Sigmoid colon (tissue), 7 donors: ENCODE data around the gene YIPF7. TPM values are rescaled to one million over a fixed set of nuclear protein-coding genes. Genes with fewer than 3 reads are reported as not detected.

ENCODE experiments used
- DNase-seq: peaks from one replicate; pipeline ENCODE4 v3.0.0-alpha.2; 2019
- H3K27ac ChIP-seq, 4 donors: fragments of 200-600 bp; sonication (generic); one replicate each; pipeline ENCODE4 v1.5.1; 2016 to 2019; ENCODE audit warnings: mild to moderate bottlenecking in 1 of 4
- H3K27me3 ChIP-seq, 3 donors: fragments of 200-600 bp; sonication (generic); one replicate each; pipeline ENCODE4 v1.5.1; 2019; ENCODE audit warnings: mild to moderate bottlenecking in 1 of 3
- H3K36me3 ChIP-seq, 4 donors: fragments of 200-600 bp; sonication (generic); one replicate each; pipeline ENCODE4 v1.5.1; 2016 to 2019
- H3K4me1 ChIP-seq, 4 donors: fragments of 200-600 bp; sonication (generic); one replicate each; pipeline ENCODE4 v1.5.1; 2017 to 2019
- H3K4me3 ChIP-seq, 4 donors: fragments of 200-600 bp; sonication (generic); one replicate each; pipeline ENCODE4 v1.5.1; 2017 to 2019; ENCODE audit warnings: mild to moderate bottlenecking in 2 of 4, moderate library complexity in 1 of 4
- H3K9me3 ChIP-seq, 4 donors: fragments of 200-600 bp in 3 of 4; sonication (generic) in 3 of 4; one replicate each; pipeline versions ENCODE4 v1.5.1 to v1.6.1; 2013 to 2019
- EP300 ChIP-seq, 4 donors: sonication (generic); formaldehyde crosslinking; IDR thresholded peaks; one replicate each; pipeline ENCODE4 v1.6.1; 2017; ENCODE audit warnings: antibody characterized with exemption in 4 of 4
- POLR2A ChIP-seq, 2 donors: fragments of 450-650 bp; IDR thresholded peaks; one replicate each; pipeline ENCODE4 v1.6.1; 2016; ENCODE audit warnings: antibody characterized with exemption in 2 of 2, mild to moderate bottlenecking in 2 of 2, moderate library complexity in 2 of 2
- POLR2AphosphoS5 ChIP-seq, 4 donors: sonication (generic); formaldehyde crosslinking; IDR thresholded peaks; one replicate each; pipeline ENCODE4 v1.6.1; 2017; ENCODE audit warnings: antibody characterized with exemption in 4 of 4
- WGBS, 2 donors: extraction: QIAGEN DNeasy Blood & Tissue Kit; methylation state at CpG; one replicate each; pipeline ENCODE4 v1.1.7; 2013; 5-methylcytosine and 5-hydroxymethylcytosine counted together
- intact Hi-C: fragments of 100-400 bp; cut with DNase I; formaldehyde crosslinking; loops from one replicate; pipeline ENCODE4 v1.15.1; 2023
- polyA plus RNA-seq, 3 donors: library from polyadenylated mRNA; stranded (reverse); fragments of 200-250 nt; gene quantifications; one replicate each; pipeline ENCODE4 v1.2.3, GENCODE V29; 2013
- total RNA-seq, 4 donors: library from RNA; depleted of rRNA; stranded (reverse); fragments of >200 nt; gene quantifications; one replicate each; pipeline ENCODE4 v1.1.0, GENCODE V29; 2016
- TF ChIP-seq, protein P1 (sequence below), 4 experiments: fragments of 450-650 bp in 3 of 4; fragments of 200-600 bp in 1 of 4; IDR thresholded peaks; one replicate each; pipeline ENCODE4 v1.5.1; 2016 to 2019; ENCODE audit warnings: antibody characterized with exemption in 4 of 4, mild to moderate bottlenecking in 3 of 4, moderate library complexity in 2 of 4
- donor health status: healthy with polysubstance abuse.
- donor health status: Bipolar disorder and iron deficiency.
- donor health status: healthy.

Gene YIPF7
- total and polyA plus RNA-seq, 7 donors: not detected

DNA sequence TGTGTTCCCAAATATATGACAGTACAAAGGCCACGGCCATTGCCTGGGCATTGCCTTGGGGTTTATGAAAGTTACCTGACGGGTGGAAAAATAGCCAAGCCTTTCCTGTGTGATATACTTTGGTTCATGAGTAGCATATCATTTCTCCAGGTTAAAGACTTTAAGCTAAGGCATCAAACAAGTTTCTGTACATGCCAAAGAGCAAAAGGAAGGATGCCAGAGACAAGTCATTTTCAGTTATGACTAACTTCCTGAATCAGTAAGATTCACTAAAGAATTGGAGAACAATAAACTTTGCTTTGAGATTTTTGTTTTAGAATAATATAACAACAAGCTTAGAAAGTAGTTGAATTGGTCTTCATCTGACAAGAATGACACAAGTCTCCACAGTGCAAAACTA, 17.1 kb upstream of the YIPF7 start:
- DNase-seq: no peak
- intact Hi-C loops: no loop called here
- H3K4me3 ChIP-seq: no peak overlapping the region
- no peak overlapping the region for H3K27ac ChIP-seq
- no peaks in the 10 kb centered on the region for H3K9me3 ChIP-seq
- TF ChIP-seq, protein P1, sequence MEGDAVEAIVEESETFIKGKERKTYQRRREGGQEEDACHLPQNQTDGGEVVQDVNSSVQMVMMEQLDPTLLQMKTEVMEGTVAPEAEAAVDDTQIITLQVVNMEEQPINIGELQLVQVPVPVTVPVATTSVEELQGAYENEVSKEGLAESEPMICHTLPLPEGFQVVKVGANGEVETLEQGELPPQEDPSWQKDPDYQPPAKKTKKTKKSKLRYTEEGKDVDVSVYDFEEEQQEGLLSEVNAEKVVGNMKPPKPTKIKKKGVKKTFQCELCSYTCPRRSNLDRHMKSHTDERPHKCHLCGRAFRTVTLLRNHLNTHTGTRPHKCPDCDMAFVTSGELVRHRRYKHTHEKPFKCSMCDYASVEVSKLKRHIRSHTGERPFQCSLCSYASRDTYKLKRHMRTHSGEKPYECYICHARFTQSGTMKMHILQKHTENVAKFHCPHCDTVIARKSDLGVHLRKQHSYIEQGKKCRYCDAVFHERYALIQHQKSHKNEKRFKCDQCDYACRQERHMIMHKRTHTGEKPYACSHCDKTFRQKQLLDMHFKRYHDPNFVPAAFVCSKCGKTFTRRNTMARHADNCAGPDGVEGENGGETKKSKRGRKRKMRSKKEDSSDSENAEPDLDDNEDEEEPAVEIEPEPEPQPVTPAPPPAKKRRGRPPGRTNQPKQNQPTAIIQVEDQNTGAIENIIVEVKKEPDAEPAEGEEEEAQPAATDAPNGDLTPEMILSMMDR (IDR thresholded peaks at IDR 0.05): no peak
- TF ChIP-seq POLR2AphosphoS5 (IDR thresholded peaks at IDR 0.05) (no peak), POLR2A (IDR thresholded peaks at IDR 0.05) (no peak), EP300 (IDR thresholded peaks at IDR 0.05) (no peak)
- H3K27me3 ChIP-seq: no peaks in the 10 kb centered on the region
- WGBS, 2 donors: 19 to 52% methylated on average over 2 of the region's 2 CpGs
- H3K36me3 ChIP-seq: no peaks in the 10 kb centered on the region
- H3K4me1 ChIP-seq: no peaks in the 10 kb centered on the region

DNA sequence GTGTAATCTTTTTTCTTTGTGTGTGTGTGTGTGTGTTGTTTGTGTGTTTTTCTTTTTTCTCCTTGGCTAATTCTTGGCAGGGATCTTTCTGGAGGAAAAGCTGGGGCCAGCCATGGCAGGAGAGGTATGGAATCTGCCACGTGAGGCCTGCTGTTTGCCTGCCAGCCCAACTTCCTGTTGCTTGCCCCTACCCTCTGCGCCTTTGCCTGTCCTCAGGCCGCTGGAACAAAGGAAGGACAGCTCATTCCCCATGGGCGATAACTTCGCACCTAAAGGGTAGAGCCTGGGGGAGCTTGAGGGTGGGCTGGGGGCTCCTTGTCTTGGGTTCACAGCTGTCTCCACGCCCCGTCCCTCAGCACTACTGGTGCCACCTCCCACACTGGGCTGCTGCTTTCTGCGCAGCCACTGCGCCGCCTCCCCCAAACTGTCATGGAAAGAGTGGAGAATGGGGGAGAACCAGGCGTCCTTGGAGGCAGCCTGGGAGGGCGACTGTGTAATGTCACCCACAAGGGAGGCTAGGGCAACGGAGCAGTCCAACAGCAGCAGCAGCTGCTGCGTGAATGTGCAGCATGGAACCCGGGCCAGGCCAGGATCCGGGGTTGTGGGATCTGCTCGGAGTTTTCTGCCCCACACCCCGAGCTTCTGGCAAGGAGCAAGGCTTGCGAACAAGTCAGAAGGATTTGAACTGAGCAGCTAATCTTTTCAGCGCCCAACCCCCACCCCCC, 12.3 kb upstream of the YIPF7 start:
- intact Hi-C loops: no loop called here
- Histone ChIP-seq H3K36me3 (no peaks in the 10 kb centered on the region), H3K27me3 (no peaks in the 10 kb centered on the region), H3K4me1 (no peaks in the 10 kb centered on the region), H3K27ac (no peak overlapping the region), H3K4me3 (no peak overlapping the region), H3K9me3 (no peaks in the 10 kb centered on the region)
- TF ChIP-seq POLR2A (IDR thresholded peaks at IDR 0.05) (no peak), EP300 (IDR thresholded peaks at IDR 0.05) (no peak), POLR2AphosphoS5 (IDR thresholded peaks at IDR 0.05) (no peak)
- TF ChIP-seq, protein P1 (IDR thresholded peaks at IDR 0.05): no peak
- 90 to 91% methylated on average over 20 of the region's 20 CpGs for WGBS, 2 donors
- no peak for DNase-seq

DNA sequence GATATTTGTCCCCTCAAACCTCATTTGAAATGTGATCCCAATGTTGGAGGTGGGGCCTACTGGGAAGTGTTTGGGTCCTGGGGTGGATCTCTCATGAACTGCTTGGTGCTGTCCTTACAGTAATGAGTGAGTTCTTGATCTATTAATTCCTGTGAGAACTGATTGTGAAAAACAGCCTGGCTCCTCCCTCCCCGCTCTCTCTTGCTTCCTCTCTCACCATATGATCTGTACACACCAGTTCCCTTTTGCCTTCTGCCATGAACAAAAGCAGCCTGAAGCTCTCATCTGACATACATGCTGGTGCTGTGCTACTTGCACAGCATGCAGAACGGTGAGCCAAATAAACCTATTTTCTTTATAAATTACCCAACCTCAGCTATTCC, 11.2 kb upstream of the YIPF7 start:
- no peaks in the 10 kb centered on the region for H3K36me3 ChIP-seq
- no peaks in the 10 kb centered on the region for H3K27me3 ChIP-seq
- DNase-seq: no peak
- no peaks in the 10 kb centered on the region for H3K4me1 ChIP-seq
- no peak overlapping the region for H3K27ac ChIP-seq
- TF ChIP-seq POLR2AphosphoS5 (IDR thresholded peaks at IDR 0.05) (no peak), POLR2A (IDR thresholded peaks at IDR 0.05) (no peak), EP300 (IDR thresholded peaks at IDR 0.05) (no peak)
- TF ChIP-seq, protein P1 (IDR thresholded peaks at IDR 0.05): no peak
- 43 to 49% methylated on average over 2 of the region's 2 CpGs for WGBS, 2 donors
- H3K4me3 ChIP-seq: no peak overlapping the region
- no peaks in the 10 kb centered on the region for H3K9me3 ChIP-seq
- intact Hi-C loops: no loop called here

DNA sequence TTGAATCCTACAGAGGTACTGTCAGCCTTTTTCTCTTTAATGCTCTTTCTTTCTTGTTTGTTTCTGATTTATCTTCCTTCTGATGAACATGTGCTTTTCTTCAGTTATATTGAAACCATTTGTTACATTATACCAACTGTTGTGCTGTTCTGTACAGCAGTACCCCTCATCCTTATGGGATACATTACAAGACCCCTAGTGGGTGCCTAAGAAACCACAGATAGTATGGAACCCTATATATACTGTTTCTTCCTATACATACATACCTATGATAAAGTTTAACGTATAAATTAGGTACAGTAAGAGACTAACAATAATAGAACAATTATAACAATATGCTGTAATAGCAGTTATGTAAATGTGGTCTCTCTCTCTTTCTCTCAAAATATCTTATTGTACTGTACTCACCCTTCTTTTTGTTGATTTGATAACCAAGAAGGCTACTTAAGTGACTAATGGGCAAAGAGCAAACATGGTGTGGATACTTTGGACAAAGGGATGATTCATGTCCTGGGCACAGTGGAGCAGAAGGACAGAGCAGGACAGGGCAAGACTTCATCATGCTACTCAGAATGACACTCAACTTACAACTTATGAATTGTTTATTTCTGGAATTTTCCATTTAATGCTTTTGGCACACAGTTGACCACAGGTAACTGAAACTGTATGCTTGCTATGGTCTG, 10.7 kb upstream of the YIPF7 start:
- DNase-seq: no peak
- WGBS, 2 donors: 80 to 94% methylated on average over 1 of the region's 1 CpG
- no peaks in the 10 kb centered on the region for H3K27me3 ChIP-seq
- no peak overlapping the region for H3K27ac ChIP-seq
- H3K36me3 ChIP-seq: no peaks in the 10 kb centered on the region
- H3K4me3 ChIP-seq: no peak overlapping the region
- no peaks in the 10 kb centered on the region for H3K9me3 ChIP-seq
- H3K4me1 ChIP-seq: no peaks in the 10 kb centered on the region
- TF ChIP-seq POLR2AphosphoS5 (IDR thresholded peaks at IDR 0.05): no peak
- TF ChIP-seq EP300 (IDR thresholded peaks at IDR 0.05): no peak
- TF ChIP-seq POLR2A (IDR thresholded peaks at IDR 0.05): no peak
- TF ChIP-seq, protein P1 (IDR thresholded peaks at IDR 0.05): no peak
- intact Hi-C loops: no loop called here
